Measurements from ENCODE around the gene SHISAL2A. TPM values are rescaled to one million over a fixed set of nuclear protein-coding genes. Genes with fewer than 3 reads are reported as not detected.

SHISAL2A gene
- total and polyA plus RNA-seq, 4 donors: 0.14 to 0.33 (median 0.22) TPM; not detected in 1

GRCh38 chr1:52634111-52634510 is 1.1 kb downstream of the SHISAL2A start:
- TF ChIP-seq, protein P1, sequence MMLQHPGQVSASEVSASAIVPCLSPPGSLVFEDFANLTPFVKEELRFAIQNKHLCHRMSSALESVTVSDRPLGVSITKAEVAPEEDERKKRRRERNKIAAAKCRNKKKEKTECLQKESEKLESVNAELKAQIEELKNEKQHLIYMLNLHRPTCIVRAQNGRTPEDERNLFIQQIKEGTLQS (IDR thresholded peaks at IDR 0.05): no peak
- TF ChIP-seq HNF4G (IDR thresholded peaks at IDR 0.05): no peak
- TF ChIP-seq ZBTB33 (IDR thresholded peaks at IDR 0.05): no peak
- no peak for TF ChIP-seq RXRA (IDR thresholded peaks at IDR 0.05)
- TF ChIP-seq YY1 (IDR thresholded peaks at IDR 0.05): no peak
- Histone ChIP-seq H3K4me3 (ENCODE audit: low read depth in 1 of 3, low read length in 3 of 3) (no peak overlapping the region), H3K36me3 (ENCODE audit: control insufficient read depth in 4 of 4, insufficient read depth in 3 of 4, low read depth in 1 of 4, low read length in 3 of 4) (no peaks in the 10 kb centered on the region), H3K27me3 (ENCODE audit: control insufficient read depth in 4 of 4, insufficient read depth in 4 of 4, low read length in 3 of 4) (peaks cover 0 to 6% (median 0%) of the 10 kb centered on the region in 4 donors), H3K4me1 (ENCODE audit: control insufficient read depth in 4 of 4, insufficient read depth in 4 of 4, low read length in 3 of 4) (peaks cover 0 to 5% (median 2%) of the 10 kb centered on the region in 4 donors), H3K27ac (ENCODE audit: low read depth in 1 of 2, low read length in 2 of 2) (no peak overlapping the region), H3K9me3 (ENCODE audit: control insufficient read depth in 4 of 4, low read length in 3 of 4) (no peaks in the 10 kb centered on the region), H3K9ac (ENCODE audit: low read depth in 1 of 2, low read length in 2 of 2) (no peak overlapping the region)
- WGBS: 93% methylated on average over 4 of the region's 4 CpGs
- DNase-seq (ENCODE audit: low spot score): no peak

DNA sequence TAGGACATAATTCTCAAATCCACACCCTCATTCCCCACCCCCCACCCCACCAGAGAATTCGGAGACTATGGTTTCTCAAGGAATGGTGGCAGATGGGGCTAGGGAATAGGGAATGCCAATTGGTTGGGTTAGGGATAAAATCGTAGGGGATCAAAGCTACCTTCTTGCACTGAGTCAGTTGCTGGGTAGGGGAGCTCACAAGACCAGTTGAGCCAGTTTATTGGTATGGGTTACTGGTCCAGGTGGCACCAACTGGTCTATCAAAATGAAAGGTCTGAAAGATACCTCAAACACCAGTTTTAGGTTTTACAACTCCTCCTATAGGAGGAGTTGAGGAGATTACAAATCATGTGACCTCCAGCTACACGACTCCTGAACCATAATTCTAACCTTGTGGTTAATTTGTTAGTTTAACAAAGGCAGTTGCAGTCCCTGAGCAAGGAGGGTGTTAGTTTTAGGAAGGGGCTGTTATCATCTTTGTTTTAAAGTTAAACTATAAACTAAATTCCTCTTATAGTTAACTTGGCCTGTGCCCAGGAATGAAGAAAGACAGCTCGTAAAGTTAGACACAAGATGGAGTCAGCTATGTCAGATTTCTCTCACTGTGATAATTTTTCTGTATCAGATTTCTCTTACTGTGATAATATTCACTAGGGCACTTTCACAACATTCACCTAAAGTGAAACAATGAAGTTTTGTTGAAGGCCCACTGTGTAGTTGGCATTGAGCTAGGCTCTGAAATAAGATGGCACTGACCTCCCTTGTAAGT is 2.5 kb downstream of the SHISAL2A start:
- DNase-seq (ENCODE audit: low spot score): no peak
- 75% methylated on average over 4 of the region's 4 CpGs for WGBS
- no peak for TF ChIP-seq HNF4G (IDR thresholded peaks at IDR 0.05)
- no peak for TF ChIP-seq EGR1 (IDR thresholded peaks at IDR 0.05; ENCODE audit: low read depth in 2 of 2)
- no peak for TF ChIP-seq FOXA2 (IDR thresholded peaks at IDR 0.05)
- TF ChIP-seq RAD21 (IDR thresholded peaks at IDR 0.05): no peak
- TF ChIP-seq RXRA (IDR thresholded peaks at IDR 0.05): no peak
- TF ChIP-seq, protein P2, sequence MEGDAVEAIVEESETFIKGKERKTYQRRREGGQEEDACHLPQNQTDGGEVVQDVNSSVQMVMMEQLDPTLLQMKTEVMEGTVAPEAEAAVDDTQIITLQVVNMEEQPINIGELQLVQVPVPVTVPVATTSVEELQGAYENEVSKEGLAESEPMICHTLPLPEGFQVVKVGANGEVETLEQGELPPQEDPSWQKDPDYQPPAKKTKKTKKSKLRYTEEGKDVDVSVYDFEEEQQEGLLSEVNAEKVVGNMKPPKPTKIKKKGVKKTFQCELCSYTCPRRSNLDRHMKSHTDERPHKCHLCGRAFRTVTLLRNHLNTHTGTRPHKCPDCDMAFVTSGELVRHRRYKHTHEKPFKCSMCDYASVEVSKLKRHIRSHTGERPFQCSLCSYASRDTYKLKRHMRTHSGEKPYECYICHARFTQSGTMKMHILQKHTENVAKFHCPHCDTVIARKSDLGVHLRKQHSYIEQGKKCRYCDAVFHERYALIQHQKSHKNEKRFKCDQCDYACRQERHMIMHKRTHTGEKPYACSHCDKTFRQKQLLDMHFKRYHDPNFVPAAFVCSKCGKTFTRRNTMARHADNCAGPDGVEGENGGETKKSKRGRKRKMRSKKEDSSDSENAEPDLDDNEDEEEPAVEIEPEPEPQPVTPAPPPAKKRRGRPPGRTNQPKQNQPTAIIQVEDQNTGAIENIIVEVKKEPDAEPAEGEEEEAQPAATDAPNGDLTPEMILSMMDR (IDR thresholded peaks at IDR 0.05; ENCODE audit: low read depth, low read length, missing input control): no peak
- TF ChIP-seq FOXA1 (IDR thresholded peaks at IDR 0.05): no peak
- TF ChIP-seq JUND (IDR thresholded peaks at IDR 0.05): no peak
- TF ChIP-seq GABPA (IDR thresholded peaks at IDR 0.05 in 1 of 2, conservative IDR thresholded peaks at IDR 0.05 in 1 of 2): no peak
- TF ChIP-seq YY1 (IDR thresholded peaks at IDR 0.05): no peak
- TF ChIP-seq TAF1 (conservative IDR thresholded peaks at IDR 0.05): no peak
- no peak for TF ChIP-seq MAX (IDR thresholded peaks at IDR 0.05)
- TF ChIP-seq HNF4A (conservative IDR thresholded peaks at IDR 0.05): no peak
- TF ChIP-seq NR2F2 (IDR thresholded peaks at IDR 0.05): no peak
- TF ChIP-seq, protein P1 (IDR thresholded peaks at IDR 0.05): no peak
- Histone ChIP-seq H3K9ac (ENCODE audit: low read depth in 1 of 2, low read length in 2 of 2) (no peak overlapping the region), H3K4me3 (ENCODE audit: low read depth in 1 of 3, low read length in 3 of 3) (no peak overlapping the region), H3K27me3 (ENCODE audit: control insufficient read depth in 4 of 4, insufficient read depth in 4 of 4, low read length in 3 of 4) (peaks cover 0 to 6% (median 0%) of the 10 kb centered on the region in 4 donors), H3K27ac (ENCODE audit: low read depth in 1 of 2, low read length in 2 of 2) (no peak overlapping the region), H3K36me3 (ENCODE audit: control insufficient read depth in 4 of 4, insufficient read depth in 3 of 4, low read depth in 1 of 4, low read length in 3 of 4) (no peaks in the 10 kb centered on the region), H3K4me1 (ENCODE audit: control insufficient read depth in 4 of 4, insufficient read depth in 4 of 4, low read length in 3 of 4) (peaks cover 0 to 5% (median 2%) of the 10 kb centered on the region in 4 donors), H3K9me3 (ENCODE audit: control insufficient read depth in 4 of 4, low read length in 3 of 4) (no peaks in the 10 kb centered on the region)

Measured in liver (tissue), 9 donors.